ENCODE data around the gene VMP1.
"Not testable (repeated sequence)": the region's sequence is repeated elsewhere in the genome, so short reads cannot be mapped to it uniquely, and the experiment has no call there.

Gene VMP1

GRCh38 chr17:59814685-59815084 is 107.2 kb downstream of the VMP1 start:
- no peak for DNase-seq

DNA sequence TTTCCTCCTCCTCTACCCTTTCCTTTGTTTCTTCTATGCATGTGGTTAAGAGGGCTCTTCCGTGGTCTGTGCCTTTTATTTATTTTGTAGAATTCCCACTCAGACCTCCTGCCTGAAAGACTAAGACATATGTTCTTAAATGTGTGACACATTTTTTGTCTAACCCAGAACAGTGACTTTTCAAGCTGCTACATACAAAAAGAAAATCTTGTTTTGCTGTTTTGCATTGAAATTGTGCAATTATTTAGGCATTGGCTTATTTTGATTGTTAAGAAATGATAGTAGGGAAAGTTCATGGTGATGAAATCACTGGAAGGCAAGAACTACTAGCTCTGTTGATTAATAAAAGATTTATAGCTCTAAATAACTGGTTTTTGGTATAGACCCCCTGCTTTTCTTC is 108.5 kb downstream of the VMP1 start:
- no peak for DNase-seq

GRCh38 chr17:59825533-59826322 is 118.3 kb downstream of the VMP1 start:
- DNase-seq: no peak

- DNase-seq: no peak
Observed at GRCh38 chr17:59826706-59827453, 119.4 kb downstream of the VMP1 start.

GRCh38 chr17:59827721-59828477 is 120.4 kb downstream of the VMP1 start:
- DNase-seq: no peak

- no peak for DNase-seq
Observed at GRCh38 chr17:59828478-59828760, 121.0 kb downstream of the VMP1 start.

GRCh38 chr17:59828819-59829216 is 121.4 kb downstream of the VMP1 start:
- not testable (repeated sequence) for DNase-seq

DNA sequence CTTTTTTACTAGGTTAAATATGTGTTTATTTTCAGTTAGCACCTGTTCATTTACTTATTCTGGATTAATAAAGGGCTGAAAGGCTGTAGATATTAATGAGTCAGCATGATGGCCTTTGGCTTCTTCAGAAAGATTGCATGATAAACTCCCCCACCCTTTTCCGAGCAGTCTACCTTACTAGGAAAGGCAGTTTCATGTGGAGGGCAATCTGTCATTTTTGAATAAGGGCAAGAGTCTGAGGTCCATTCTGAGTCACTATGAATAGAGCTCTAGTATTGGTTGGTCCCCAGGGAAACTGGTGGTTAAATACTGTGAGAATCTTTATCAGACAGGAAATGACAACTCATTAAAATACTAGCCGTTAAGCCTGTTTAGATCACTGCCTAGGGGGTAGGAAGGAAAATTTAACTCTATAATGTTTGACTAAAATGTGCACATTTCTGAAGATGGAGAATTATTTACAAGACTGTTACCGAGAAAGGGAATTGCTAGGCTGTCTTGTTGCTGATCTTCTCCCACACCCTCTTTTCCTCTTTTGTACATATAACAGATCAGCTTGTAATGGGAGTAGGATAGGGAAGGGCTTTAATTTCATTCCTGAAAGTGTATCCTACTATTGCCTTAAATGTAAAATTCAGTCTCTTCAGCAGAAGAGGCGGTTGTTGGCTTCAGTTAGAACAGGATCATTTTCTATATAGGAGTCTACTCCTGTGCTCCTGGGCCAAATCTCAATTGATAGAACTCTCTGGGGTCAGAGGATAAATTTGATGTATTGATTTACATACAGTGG is 122.0 kb downstream of the VMP1 start:
- DNase-seq: no peak

GRCh38 chr17:59830007-59830630 is 122.7 kb downstream of the VMP1 start:
- DNase-seq: no peak

DNA sequence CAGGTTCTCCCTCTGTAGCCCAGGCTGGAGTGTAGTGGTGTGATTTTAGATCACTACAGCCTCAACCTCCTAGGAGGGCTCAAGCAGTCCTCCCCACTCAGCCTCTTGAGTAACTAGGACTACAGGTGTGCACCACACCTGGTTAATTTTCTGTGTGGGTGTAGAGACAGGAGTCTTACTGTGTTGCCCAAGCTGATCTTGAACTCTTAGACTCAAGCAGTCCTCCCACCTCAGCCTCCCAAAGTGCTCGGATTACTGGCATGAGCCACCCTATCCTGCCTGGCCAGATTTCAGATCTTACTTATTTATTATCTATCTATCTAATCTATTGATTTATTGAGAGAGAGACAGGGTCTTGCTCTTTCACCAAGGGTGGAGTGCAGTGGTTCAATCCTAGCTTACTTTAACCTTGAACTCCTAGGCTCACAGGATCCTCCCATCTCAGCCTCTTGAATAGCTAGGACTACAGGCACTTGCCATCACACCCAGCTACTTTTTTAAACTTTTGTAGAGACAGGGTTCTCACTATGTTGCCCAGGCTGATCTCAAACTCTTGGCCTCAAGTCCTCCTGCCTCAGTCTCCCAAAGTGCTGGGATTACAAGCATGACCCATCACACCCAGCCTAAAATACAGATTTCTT is 123.5 kb downstream of the VMP1 start:
- DNase-seq: no peak

- DNase-seq: no peak
Observed at GRCh38 chr17:59832883-59833379, 125.5 kb downstream of the VMP1 start.

DNA sequence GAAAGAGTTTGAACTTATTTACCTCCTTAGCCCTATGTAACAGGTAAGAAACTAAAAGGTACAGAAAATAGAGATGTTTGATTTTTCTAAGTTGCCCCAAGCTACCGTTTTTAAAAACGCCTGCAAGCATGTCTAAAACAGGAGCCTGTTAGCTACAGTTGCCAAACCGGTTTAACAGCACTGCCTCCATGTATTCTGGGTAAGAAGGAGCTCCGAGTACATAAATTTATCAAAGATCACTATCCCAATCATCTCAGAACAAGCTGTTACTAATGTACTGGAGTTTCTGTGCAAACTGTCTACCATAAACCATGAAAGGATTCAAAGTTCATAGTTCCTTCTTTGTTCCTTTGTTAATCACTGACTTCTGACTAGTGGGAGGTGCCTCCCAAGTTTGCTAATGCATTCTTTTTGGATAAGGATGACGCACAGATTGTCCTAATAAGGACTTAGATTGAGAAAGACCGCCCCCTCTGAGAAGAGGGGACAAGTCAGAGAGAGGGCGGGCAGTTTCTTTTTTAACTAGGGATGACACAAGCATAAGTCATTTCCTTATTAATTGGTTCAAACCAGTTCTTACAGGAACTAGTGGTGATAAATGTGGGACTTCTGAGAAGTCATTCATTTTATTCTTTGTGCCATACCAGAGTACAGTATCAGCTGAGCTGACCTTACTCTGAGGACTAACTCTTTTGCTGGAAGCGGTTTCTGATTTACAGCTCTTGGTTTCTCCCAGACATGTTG is 130.0 kb downstream of the VMP1 start:
- DNase-seq: peak; percentile 13

- DNase-seq: no peak
Observed at GRCh38 chr17:59838052-59838916, 130.8 kb downstream of the VMP1 start.

DNA sequence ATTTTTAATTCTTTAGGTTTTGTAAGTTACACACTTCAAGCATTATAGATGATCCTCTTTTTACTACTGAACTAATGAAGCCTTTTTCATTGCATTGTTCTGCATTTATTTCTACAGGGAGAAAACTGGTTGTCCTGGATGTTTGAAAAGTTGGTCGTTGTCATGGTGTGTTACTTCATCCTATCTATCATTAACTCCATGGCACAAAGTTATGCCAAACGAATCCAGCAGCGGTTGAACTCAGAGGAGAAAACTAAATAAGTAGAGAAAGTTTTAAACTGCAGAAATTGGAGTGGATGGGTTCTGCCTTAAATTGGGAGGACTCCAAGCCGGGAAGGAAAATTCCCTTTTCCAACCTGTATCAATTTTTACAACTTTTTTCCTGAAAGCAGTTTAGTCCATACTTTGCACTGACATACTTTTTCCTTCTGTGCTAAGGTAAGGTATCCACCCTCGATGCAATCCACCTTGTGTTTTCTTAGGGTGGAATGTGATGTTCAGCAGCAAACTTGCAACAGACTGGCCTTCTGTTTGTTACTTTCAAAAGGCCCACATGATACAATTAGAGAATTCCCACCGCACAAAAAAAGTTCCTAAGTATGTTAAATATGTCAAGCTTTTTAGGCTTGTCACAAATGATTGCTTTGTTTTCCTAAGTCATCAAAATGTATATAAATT is 132.3 kb downstream of the VMP1 start:
- DNase-seq: no peak

DNA sequence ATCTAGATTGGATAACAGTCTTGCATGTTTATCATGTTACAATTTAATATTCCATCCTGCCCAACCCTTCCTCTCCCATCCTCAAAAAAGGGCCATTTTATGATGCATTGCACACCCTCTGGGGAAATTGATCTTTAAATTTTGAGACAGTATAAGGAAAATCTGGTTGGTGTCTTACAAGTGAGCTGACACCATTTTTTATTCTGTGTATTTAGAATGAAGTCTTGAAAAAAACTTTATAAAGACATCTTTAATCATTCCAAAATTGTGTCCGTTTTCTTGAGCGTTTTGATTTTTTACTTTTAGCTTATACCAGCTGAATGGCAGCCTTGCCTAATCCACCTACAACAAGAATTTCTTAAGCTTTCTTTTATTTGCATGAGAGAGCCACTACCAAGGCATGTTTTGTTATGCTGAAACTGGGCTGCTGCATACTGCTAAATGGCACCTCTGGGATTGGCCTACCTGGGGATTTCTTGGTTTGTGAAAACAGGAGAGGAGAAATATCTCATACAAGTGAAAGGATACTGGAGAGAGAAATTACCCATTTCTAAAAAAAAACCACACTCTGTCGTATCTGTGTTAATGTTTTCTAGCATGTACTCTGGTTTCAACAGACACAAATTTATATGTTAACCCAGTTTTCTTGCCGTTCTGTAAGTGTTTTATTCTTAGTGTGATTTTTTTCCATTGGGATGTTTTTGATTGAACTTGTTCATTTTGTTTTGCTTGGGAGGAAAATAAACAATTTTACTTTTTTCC is 133.1 kb downstream of the VMP1 start:
- no peak for DNase-seq

DNA sequence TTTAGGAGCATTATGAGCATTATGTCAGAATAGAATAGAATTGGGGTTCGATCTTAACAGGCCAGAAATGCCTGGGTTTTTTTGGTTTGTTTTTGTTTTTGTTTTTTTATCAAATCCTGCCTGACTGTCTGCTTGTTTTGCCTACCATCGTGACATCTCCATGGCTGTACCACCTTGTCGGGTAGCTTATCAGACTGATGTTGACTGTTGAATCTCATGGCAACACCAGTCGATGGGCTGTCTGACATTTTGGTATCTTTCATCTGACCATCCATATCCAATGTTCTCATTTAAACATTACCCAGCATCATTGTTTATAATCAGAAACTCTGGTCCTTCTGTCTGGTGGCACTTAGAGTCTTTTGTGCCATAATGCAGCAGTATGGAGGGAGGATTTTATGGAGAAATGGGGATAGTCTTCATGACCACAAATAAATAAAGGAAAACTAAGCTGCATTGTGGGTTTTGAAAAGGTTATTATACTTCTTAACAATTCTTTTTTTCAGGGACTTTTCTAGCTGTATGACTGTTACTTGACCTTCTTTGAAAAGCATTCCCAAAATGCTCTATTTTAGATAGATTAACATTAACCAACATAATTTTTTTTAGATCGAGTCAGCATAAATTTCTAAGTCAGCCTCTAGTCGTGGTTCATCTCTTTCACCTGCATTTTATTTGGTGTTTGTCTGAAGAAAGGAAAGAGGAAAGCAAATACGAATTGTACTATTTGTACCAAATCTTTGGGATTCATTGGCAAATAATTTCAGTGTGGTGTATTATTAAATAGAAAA is 133.8 kb downstream of the VMP1 start:
- not testable (repeated sequence) for DNase-seq

DNA sequence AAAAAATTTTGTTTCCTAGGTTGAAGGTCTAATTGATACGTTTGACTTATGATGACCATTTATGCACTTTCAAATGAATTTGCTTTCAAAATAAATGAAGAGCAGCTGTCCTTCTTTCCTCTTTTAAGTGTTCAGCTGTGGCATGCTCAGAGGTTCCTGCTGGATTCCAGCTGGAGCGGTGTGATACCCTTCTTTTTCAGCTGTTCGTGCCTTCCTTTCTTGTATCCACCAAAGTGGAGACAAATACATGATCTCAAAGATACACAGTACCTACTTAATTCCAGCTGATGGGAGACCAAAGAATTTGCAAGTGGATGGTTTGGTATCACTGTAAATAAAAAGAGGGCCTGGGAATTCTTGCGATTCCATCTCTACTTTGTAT is 134.4 kb downstream of the VMP1 start:
- DNase-seq: not testable (repeated sequence)

Measured in effector CD8-positive, alpha-beta T cell (primary cell).